IMR-90 (cell line): ENCODE measurements around the gene RASSF8.

ENCODE experiments used
- CEBPB ChIP-seq: IDR thresholded peaks from 2 replicates; pipeline ENCODE4 v1.6.1; 2012; ENCODE audit warnings: low read depth, low read length, improper control_type of control experiment
- CHD1 ChIP-seq: IDR thresholded peaks from 2 replicates; pipeline ENCODE4 v1.6.1; 2012; ENCODE audit warnings: low read depth, low read length, improper control_type of control experiment
- FOS ChIP-seq: fragments of 150-350 bp; IDR thresholded peaks from 2 replicates; pipeline ENCODE4 v1.6.1; 2016; ENCODE audit warnings: low read depth, low read length
- MXI1 ChIP-seq: IDR thresholded peaks from 2 replicates; pipeline ENCODE4 v1.6.1; 2012; ENCODE audit warnings: low read depth, mild to moderate bottlenecking, low read length, moderate library complexity, borderline replicate concordance
- NFE2L2 ChIP-seq: fragments of 150-350 bp; IDR thresholded peaks from 2 replicates; pipeline ENCODE4 v1.6.1; 2016; ENCODE audit warnings: low read depth, mild to moderate bottlenecking, low read length
- POLR2A ChIP-seq: IDR thresholded peaks from 2 replicates; pipeline ENCODE4 v1.6.1; 2012; ENCODE audit warnings: mild to moderate bottlenecking, low read depth, low read length
- RAD21 ChIP-seq: IDR thresholded peaks from 2 replicates; pipeline ENCODE4 v1.6.1; 2012; ENCODE audit warnings: low read length, improper control_type of control experiment
- RCOR1 ChIP-seq: IDR thresholded peaks from 2 replicates; pipeline ENCODE4 v1.6.1; 2012; ENCODE audit warnings: mild to moderate bottlenecking, low read length, improper control_type of control experiment; ENCODE audit not compliant: insufficient replicate concordance
- RFX5 ChIP-seq: IDR thresholded peaks from 2 replicates; pipeline ENCODE4 v1.8.0; 2012; ENCODE audit warnings: low read depth, mild to moderate bottlenecking, low read length, moderate library complexity
- TF ChIP-seq, protein P1 (sequence below): fragments of 150-350 bp; IDR thresholded peaks from 2 replicates; pipeline ENCODE4 v1.6.1; 2017; ENCODE audit warnings: mild to moderate bottlenecking, antibody characterized with exemption, low read length, low read depth
- TF ChIP-seq, protein P2 (sequence below): conservative IDR thresholded peaks from 2 replicates; pipeline ENCODE4 v1.5.1; 2012; ENCODE audit warnings: mild to moderate bottlenecking, low read depth, low read length, improper control_type of control experiment
- TF ChIP-seq, protein P3 (sequence below): fragments of 150-350 bp; IDR thresholded peaks from 2 replicates; pipeline ENCODE4 v1.6.1; 2016; ENCODE audit warnings: low read depth, mild to moderate bottlenecking, low read length, moderate library complexity, borderline replicate concordance

DNA sequence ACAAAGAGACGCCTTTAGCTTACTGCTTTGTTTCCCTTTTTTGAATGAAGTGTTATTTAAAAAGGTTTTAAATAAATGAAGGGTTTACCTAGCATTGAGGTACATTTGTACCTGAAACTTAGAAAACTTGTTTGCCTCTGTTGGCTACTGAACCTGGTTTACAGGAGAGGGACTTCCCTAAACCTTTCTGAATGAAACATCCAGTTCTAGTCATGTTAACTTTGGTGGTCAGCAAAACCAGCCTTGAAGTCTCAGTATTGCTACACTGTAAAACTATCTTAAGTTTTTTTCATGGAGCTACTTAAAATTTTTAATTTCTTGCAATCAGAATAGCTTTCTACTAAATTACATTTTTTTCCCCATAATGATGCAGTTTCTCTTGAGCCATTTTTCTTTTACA lies 38.2 kb downstream of the RASSF8 start:
- TF ChIP-seq, protein P1, sequence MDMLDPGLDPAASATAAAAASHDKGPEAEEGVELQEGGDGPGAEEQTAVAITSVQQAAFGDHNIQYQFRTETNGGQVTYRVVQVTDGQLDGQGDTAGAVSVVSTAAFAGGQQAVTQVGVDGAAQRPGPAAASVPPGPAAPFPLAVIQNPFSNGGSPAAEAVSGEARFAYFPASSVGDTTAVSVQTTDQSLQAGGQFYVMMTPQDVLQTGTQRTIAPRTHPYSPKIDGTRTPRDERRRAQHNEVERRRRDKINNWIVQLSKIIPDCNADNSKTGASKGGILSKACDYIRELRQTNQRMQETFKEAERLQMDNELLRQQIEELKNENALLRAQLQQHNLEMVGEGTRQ, result no peak
- TF ChIP-seq, protein P2, sequence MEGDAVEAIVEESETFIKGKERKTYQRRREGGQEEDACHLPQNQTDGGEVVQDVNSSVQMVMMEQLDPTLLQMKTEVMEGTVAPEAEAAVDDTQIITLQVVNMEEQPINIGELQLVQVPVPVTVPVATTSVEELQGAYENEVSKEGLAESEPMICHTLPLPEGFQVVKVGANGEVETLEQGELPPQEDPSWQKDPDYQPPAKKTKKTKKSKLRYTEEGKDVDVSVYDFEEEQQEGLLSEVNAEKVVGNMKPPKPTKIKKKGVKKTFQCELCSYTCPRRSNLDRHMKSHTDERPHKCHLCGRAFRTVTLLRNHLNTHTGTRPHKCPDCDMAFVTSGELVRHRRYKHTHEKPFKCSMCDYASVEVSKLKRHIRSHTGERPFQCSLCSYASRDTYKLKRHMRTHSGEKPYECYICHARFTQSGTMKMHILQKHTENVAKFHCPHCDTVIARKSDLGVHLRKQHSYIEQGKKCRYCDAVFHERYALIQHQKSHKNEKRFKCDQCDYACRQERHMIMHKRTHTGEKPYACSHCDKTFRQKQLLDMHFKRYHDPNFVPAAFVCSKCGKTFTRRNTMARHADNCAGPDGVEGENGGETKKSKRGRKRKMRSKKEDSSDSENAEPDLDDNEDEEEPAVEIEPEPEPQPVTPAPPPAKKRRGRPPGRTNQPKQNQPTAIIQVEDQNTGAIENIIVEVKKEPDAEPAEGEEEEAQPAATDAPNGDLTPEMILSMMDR, result no peak
- no peak for TF ChIP-seq POLR2A
- no peak for TF ChIP-seq MXI1
- TF ChIP-seq RAD21, result no peak
- TF ChIP-seq FOS, result no peak
- TF ChIP-seq, protein P3, sequence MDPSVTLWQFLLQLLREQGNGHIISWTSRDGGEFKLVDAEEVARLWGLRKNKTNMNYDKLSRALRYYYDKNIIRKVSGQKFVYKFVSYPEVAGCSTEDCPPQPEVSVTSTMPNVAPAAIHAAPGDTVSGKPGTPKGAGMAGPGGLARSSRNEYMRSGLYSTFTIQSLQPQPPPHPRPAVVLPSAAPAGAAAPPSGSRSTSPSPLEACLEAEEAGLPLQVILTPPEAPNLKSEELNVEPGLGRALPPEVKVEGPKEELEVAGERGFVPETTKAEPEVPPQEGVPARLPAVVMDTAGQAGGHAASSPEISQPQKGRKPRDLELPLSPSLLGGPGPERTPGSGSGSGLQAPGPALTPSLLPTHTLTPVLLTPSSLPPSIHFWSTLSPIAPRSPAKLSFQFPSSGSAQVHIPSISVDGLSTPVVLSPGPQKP, result no peak
- no peak for TF ChIP-seq CEBPB
- TF ChIP-seq RCOR1, result no peak
- TF ChIP-seq CHD1, result no peak
- TF ChIP-seq NFE2L2, result no peak
- TF ChIP-seq RFX5, result no peak
